Measurements from ENCODE around the gene FMO2. TPM values are rescaled to one million over a fixed set of nuclear protein-coding genes. Genes with fewer than 3 reads are reported as not detected.

The FMO2 gene
- total RNA-seq, 1 experiment from 2014 or later, result under 0.01 TPM

- DNase-seq (ENCODE audit: low read depth), result no peak
Measured at GRCh38 chr1:171174560-171175294, 10.4 kb upstream of the FMO2 start.

DNA sequence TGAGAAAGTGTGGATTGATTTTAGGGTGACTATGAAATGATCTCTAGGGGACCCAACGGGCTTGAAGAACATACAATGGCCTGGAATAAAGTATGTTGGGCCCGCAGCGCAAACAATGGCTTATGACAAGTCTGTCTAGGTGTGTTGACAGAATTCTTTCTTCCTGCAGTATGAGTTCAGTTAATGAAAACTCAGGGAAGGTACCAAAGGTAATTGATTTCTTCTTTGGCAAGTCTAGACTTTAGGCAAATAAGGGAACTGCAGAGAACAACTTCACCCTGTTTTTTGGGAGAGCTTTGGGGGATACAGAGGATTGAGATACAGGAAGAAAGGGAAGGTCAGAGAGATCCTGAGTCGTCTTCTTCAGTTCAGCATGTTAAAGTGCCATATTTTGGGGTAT, 7.8 kb upstream of the FMO2 start:
- no peak for DNase-seq (ENCODE audit: low read depth)

DNA sequence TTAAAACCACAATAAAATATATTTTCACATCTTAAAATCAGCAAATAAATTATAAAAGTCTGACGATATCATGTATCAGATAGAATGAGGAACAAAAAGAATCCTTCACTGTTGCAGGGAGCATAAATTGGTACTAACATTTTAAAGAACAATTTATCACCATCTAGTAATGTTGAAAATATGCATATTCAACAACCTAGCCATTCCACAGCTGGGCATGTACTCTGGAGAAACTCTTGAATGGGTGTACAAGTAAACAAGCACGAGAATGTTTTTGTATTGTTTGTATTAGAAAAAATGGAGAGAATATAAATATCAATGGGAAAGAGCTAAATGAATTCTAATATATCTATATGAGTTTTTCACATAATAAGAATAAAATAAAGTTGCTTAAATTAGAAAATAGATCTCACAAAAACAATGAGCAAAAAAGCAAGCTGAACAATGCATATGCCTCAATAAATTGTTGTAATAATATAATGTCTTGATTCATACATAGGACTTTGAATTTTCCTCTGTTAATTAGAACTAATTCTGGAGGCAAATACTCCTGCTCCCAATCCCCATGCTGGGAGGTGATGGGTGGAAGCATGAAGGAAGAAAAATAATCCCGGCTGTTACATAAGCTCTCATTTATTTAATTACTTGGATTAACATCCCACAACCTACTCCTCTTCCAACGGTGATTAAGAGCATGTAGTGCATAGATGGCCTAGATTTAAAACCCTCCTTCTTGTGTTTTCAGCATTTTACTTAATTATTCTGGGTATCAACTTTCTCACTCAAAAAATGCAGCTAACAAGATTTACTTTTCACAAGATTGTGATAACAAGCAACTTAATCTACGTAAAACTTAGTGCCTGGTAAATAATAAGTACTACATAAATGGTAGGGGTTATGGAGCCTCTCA, 5.5 kb upstream of the FMO2 start:
- no peak for DNase-seq (ENCODE audit: low read depth)

DNA sequence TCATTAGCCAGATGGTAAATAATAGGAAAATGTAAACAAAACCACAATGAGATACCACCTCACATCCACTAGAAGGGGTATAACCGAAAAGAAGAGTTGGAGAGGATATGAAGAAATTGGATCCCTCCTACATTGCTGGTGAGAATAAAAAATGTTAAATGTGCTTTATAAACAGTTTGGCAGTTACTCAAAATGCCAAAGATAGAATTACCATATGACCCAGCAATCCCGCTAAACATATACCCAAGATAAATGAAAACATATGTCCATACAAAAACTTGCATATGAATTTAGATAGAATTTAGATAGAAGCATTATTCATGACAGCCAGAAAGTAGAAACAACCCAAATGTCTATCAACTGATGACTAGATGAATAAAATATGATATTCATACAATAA, 4.4 kb upstream of the FMO2 start:
- peak; percentile 9 for DNase-seq (ENCODE audit: low read depth)

DNA sequence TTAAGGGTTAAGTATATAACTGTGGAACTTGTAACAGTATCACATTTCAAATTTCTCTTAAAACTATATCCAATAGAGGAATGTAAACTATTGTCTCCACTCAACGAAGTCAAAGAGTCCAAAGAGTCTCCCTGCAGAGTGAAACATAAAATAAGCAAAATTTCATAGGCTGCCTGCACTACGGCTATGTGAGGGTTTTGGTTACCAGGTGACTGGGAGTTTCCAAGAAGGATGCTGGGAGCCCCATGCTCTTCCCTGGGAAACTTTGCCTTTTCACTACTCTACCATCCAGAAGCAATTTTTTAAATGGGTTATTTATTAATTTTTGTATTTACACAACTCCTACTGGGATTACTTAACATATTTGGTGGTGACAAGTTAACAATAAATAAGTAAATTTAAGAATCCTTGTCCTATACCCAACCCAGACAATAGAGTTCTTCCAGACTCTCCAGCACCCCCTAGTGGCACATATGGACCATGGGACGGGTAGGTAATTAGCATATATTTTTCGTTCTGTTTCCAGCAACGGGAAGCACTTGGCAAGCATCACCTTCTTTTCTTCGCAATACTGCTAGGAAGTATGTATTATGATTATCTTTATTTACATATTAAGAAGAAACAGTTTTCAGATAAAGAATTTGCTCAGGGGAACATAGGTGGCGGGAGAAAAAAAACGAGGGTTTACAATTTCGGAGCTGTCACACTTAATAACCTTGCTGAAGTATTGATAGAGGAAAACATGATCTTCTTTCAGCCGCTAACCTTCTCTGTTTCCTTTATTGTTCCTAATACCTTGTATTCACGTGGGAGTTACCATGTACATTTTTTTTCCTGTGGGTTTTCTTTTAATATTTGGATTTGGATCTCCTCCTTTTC, 3.5 kb downstream of the FMO2 start:
- peak; percentile 64 for DNase-seq (ENCODE audit: low read depth)

DNA sequence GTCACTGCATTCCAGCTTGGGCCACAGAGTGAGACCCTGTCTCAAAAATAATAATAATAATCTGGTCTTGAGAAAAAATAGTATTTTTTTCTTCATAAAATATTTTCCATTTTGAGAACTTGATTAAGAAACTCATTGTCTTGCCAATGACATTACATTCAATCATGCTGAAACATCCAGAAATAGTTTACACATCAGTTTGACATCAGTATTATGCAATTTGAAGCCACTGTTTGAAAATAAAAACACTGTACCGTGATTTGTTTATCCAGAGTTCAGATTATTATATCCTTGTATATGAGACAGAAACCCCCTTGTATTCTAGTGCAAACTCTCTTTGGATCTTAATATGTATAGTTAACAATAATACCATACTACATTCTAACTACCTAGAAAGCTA, 6.9 kb downstream of the FMO2 start:
- DNase-seq (ENCODE audit: low read depth), result no peak

DNA sequence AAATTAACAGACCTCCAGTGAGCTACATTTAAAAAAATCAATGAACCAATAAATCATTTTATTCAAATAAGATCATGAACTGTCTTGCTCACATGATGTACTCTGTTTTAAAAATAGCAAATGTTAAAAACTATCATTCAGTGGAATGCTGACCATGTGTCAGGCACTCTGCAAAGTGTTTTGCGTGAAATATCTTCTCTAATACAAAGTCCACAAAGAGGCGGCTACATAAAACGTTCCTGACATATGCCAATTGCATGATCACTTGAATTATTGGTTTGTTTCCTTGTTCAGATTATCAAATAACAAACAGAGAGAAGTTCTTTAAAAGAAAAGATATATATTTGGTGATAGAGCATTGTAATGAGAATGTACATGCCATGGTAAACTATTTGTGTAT, 10.7 kb downstream of the FMO2 start:
- no peak for DNase-seq (ENCODE audit: low read depth)

DNA sequence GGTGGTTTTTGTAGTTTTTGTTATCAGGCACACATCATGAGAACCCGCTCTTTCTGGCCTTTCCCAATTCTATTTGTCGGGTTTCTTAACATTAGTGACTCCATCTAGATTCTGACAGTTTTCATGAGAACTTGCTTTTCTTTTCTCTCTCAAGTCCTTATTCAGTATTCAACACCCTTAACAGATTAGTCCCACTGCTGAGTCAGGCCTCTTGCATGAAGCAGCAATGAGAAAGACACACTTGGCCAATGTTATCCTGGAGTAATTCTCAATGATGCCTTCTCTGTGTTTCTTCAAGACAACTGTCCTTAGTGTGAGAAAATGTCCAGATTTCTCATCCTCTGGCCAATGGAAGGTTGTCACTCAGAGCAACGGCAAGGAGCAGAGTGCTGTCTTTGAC, 11.3 kb downstream of the FMO2 start:
- DNase-seq (ENCODE audit: low read depth), result no peak

DNA sequence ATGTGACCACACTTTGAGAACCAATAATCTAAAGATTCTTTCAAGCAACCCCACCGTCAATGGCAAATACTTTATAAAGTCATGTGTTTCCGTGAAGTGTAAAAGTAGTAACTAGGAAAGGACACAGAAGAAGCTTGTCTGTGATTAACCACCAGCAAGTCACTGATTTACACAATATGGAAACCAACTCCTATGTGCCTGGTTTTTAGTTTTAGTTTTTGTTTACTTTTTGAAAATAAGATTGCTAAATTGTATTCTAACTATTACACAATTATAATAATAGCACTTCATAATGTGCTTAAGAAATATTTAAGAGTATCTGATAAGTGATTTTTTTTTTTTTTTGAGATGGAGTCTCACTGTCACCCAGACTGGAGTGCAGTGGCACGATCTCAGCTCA, 13.0 kb downstream of the FMO2 start:
- DNase-seq (ENCODE audit: low read depth), result no peak

DNA sequence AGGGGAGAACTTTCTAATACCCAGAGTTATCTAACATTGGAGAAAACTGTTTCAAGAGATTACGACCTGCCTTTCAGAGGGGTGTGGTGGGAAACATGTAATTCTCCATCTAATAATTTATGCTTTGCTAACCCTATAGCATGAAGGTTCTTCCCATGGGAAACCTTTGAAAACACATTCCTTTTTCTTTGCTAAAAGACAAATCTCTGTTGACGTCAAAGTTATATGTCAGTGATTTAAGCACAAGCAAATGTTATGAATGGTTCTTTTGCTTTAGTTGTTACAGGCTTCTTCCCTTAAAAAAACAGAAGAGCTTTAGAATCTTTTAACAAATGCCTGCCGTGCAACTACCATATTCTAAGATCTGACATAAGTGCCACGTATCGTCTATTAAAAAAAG, 19.2 kb downstream of the FMO2 start:
- no peak for DNase-seq (ENCODE audit: low read depth)

- no peak for DNase-seq (ENCODE audit: low read depth)
Measured at GRCh38 chr1:171206204-171206977, 21.3 kb downstream of the FMO2 start.

DNA sequence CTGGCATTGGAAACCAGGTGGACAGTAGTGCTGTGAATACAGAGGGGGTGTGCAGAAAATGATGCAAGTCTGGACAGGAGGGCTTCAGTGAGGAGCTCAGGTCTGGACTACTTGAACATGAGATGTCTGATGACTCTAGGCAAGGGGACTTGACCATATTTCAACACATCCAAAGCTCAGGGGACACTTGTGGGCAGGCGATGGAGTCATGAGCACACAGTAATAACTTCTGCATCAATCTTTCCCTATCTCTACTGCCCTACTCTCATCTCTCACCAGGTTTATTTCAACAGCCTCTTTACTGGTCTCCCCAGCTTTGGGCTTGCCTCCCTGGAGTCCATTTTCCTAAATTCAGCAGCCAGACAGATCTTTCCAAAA, 21.9 kb downstream of the FMO2 start:
- no peak for DNase-seq (ENCODE audit: low read depth)

GRCh38 chr1:171207377-171207776, 22.3 kb downstream of the FMO2 start:
- no peak for DNase-seq (ENCODE audit: low read depth)

- DNase-seq (ENCODE audit: low read depth), result no peak
Measured at GRCh38 chr1:171210355-171210754, 25.3 kb downstream of the FMO2 start.

DNA sequence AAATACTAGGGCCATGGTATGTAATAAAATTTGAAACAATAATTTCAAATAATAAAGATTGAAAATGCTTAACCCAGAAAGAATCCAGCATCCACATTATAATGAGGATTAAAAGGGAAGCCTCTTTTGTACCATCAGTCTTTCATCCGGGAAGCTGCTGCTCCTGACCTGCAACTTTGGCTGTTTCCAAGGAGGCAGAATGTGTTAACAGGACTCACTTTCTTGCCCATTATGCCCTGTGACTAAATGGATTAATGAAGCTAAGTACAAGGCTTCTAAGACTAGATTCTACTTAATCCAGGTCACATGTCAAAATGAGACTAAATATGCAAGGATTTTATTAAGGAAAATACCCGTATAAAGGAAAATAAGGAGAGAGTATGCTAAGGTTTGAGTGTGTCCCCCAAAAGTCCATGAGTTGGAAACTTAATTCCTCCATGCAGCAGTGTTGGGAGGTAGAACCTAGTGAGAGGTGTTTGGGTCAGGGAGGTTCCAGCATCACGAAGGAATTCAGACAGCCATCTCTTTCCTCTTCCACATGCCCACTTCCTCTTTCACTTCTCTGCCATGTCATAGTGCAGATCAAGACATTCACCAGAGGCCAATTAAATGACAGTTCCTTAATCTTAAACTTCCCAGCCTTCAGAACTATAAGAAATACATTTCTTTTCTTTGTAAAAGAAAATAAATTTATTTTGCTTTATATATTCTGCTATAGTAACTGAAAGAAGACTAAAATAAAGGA, 27.7 kb downstream of the FMO2 start:
- no peak for DNase-seq (ENCODE audit: low read depth)

DNA sequence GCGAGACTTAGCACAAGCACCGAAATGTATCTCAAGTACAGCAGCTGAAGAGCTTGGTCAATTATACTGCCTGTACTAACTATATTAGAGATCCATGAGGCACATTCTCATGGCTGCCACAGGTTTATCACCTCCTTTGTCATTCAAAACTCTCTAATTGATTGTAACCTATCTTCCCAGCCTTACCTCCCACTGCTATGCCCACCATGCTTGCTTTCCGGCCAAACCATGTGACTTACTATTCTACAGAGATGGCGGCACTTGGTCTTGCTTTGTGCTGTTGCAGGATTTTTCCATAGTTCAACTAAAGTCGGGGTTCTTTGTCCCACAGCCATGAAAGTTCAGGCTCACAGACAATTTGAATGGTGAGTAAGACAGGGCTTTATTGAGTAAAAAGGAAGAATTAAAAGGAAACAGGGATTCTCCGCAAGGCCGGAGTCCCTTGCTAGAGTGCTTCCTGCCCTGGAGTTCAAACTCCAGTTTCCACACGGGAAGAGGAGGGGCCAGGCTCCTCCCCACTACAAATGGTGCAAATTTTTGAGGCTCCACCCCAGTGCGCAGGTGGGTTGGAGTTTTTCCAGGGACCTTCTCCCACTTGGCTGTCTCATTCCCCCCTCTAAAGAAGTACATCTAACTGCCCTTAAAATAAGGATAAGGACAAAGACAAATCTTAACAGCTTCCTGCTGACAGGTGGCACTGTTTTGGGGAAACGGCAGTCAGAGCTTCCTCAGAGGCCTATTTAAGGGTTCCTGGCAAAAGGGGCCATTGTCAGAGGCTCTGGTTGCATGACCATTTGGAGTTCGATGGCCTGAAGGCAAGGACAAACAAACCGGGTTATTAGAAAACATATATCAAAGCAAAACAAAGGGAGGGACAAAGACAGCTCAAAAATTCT, 28.7 kb downstream of the FMO2 start:
- no peak for DNase-seq (ENCODE audit: low read depth)

DNA sequence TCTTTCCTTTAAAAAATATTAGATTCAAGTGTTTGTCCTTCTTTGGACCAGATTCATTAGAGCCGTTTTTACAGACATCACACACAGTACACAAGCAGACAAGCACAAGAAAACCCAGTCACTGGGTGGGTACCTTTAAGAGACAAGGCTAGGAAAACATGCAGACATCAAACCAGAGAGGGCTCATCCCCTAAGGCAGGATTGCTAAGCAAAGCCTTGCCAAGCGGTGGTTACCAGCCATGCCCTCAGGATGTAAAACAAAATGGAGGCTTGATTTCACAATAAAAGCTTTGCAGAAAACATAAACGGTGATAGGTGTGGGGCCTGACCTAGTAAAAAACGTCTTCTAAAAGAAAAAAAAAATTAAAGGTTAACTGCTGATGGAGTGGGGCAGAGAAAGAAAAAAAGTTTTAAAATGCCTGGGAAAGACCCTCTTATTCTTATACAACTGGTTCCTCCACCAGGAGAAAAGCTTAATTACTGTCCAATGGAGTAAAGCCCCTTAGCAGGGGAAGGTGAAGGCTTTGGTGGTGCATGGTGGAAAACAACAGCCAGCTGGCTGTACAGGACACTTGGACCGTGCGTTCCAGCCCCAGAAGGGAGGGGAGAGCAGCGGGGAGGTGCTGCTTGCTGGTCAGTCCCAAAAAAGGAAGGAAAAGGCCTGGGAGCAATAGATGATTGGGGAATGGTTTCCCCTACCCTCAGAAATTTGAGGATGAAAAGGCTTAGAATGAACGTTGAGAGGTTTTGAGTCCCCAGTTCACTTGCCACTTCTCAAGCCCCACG, 32.8 kb downstream of the FMO2 start:
- peak; percentile 80 for DNase-seq (ENCODE audit: low read depth)

DNA sequence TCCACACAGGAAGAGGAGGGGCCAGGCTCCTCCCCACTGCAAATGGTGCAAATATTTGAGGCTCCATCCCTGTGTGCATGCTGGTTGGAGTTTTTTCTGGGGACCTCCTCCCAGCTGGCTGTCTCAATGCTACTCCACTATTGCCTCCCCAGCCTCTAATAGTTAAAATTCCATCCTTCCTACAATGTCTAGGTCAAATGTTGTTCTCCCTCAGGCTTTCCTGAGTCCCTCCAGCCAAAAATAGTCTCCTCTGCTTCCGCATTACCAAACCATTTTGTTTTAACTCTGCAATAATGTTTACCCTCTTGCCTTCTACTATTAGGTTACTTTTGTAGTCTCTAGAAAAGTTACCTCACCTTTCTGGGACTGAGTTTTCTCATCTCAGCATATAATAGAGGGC, 33.6 kb downstream of the FMO2 start:
- DNase-seq (ENCODE audit: low read depth), result peak; percentile 66
